SK-N-MC (cell line): ENCODE measurements around the gene IFT20.
A peak's percentile ranks its signal among the peaks of the same experiment; 100 is the strongest.

ENCODE experiments used
- DNase-seq: peaks from one replicate; pipeline ENCODE4 v3.0.0-alpha.2; 2011; ENCODE audit warnings: low read depth, low spot score
- H3K27ac ChIP-seq: fragments of 200-600 bp; sonication (generic); 2 replicates; pipeline ENCODE4 v1.5.1; 2016; ENCODE audit warnings: mixed run types
- H3K36me3 ChIP-seq: fragments of 200-600 bp; sonication (generic); 2 replicates; pipeline ENCODE4 v1.6.1; 2017; ENCODE audit warnings: antibody characterized with exemption, low read length, mixed read lengths; ENCODE audit not compliant: insufficient read depth
- H3K4me3 ChIP-seq: fragments of 200-600 bp; sonication (generic); 2 replicates; pipeline ENCODE4 v1.5.1; 2016
- H3K9ac ChIP-seq: fragments of 200-600 bp; sonication (generic); 2 replicates; pipeline ENCODE4 v1.8.0; 2017; ENCODE audit warnings: mixed run types, mixed read lengths; ENCODE audit not compliant: insufficient read length
- H3K9me3 ChIP-seq: fragments of 200-600 bp; sonication (generic); 2 replicates; pipeline ENCODE4 v1.6.1; 2017; ENCODE audit warnings: low read depth, mild to moderate bottlenecking, antibody characterized with exemption, low read length, moderate library complexity, mixed read lengths
- EZH2 ChIP-seq: fragments of 200-600 bp; sonication (generic); IDR thresholded peaks from one replicate; pipeline ENCODE4 v1.6.1; 2017; ENCODE audit warnings: antibody characterized with exemption
- FOXP2 ChIP-seq: optimal IDR thresholded peaks from 2 replicates; pipeline ENCODE3; 2011; ENCODE audit warnings: mild to moderate bottlenecking, moderate library complexity; ENCODE audit not compliant: insufficient read depth; ENCODE audit errors: extremely low read length, control extremely low read depth
- POLR2AphosphoS5 ChIP-seq: IDR thresholded peaks from 2 replicates; pipeline ENCODE4 v1.6.1; 2012; ENCODE audit warnings: mild to moderate bottlenecking, low read depth, low read length, borderline replicate concordance

IFT20 gene

GRCh38 chr17:28371245-28372202, 36.3 kb upstream of the IFT20 start, which contains the start of gene SARM1:
Gene SARM1 (plus strand): TSS chr17:28371694. CDS start chr17:28372033, 339 bp downstream.
- H3K4me3 ChIP-seq: peak within 1 kb of the TSS; percentile 74
- H3K9me3 ChIP-seq: no peaks in the 10 kb centered on the region
- H3K9ac ChIP-seq: no peak within 1 kb of the TSS
- DNase-seq: peak; percentile 20
- H3K36me3 ChIP-seq: no peaks in the 10 kb centered on the region
- H3K27ac ChIP-seq: no peak within 1 kb of the TSS
- TF ChIP-seq EZH2: no peak
- no peak for TF ChIP-seq POLR2AphosphoS5
- TF ChIP-seq FOXP2: no peak

GRCh38 chr17:28370744-28371103, 35.5 kb upstream of the IFT20 start:
- Histone ChIP-seq H3K9me3 (no peaks in the 10 kb centered on the region), H3K4me3 (peak overlapping the region; percentile 74), H3K9ac (no peak overlapping the region), H3K36me3 (no peaks in the 10 kb centered on the region), H3K27ac (no peak overlapping the region)
- no peak for DNase-seq
- TF ChIP-seq EZH2 (no peak), POLR2AphosphoS5 (no peak), FOXP2 (no peak)

- H3K36me3 ChIP-seq: no peaks in the 10 kb centered on the region
- DNase-seq: no peak
Measured at GRCh38 chr17:28370035-28370743, 34.9 kb upstream of the IFT20 start, which contains the start of gene VTN. Gene VTN (minus strand): TSS chr17:28370307. CDS start chr17:28370203, 104 bp downstream.

GRCh38 chr17:28369684-28370034, 34.4 kb upstream of the IFT20 start:
- H3K36me3 ChIP-seq: no peaks in the 10 kb centered on the region
- H3K9ac ChIP-seq: no peak overlapping the region
- no peak overlapping the region for H3K4me3 ChIP-seq
- H3K9me3 ChIP-seq: no peaks in the 10 kb centered on the region
- no peak overlapping the region for H3K27ac ChIP-seq
- DNase-seq: no peak
- TF ChIP-seq POLR2AphosphoS5 (no peak), EZH2 (no peak), FOXP2 (no peak)

More at GRCh38 chr17:28370035-28370743, 34.9 kb upstream of the IFT20 start, which contains the start of gene VTN:
- Histone ChIP-seq H3K27ac (no peak within 1 kb of the TSS), H3K4me3 (peak within 1 kb of the TSS; percentile 74), H3K9ac (no peak within 1 kb of the TSS), H3K9me3 (no peaks in the 10 kb centered on the region)
- no peak for TF ChIP-seq POLR2AphosphoS5
- no peak for TF ChIP-seq FOXP2
- no peak for TF ChIP-seq EZH2

- Histone ChIP-seq H3K27ac (no peak overlapping the region), H3K4me3 (no peak overlapping the region), H3K9ac (no peak overlapping the region), H3K36me3 (no peaks in the 10 kb centered on the region), H3K9me3 (no peaks in the 10 kb centered on the region)
- no peak for TF ChIP-seq EZH2
- TF ChIP-seq FOXP2: no peak
- TF ChIP-seq POLR2AphosphoS5: no peak
- DNase-seq: no peak
Measured at GRCh38 chr17:28368915-28369683, 33.8 kb upstream of the IFT20 start.

- no peak for DNase-seq
- TF ChIP-seq EZH2 (no peak), POLR2AphosphoS5 (no peak), FOXP2 (no peak)
Measured at GRCh38 chr17:28368306-28368831, 33.1 kb upstream of the IFT20 start.

GRCh38 chr17:28367641-28368305, 32.5 kb upstream of the IFT20 start:
- H3K27ac ChIP-seq: no peak overlapping the region
- DNase-seq: no peak
- no peak overlapping the region for H3K4me3 ChIP-seq
- peaks cover 2% of the 10 kb centered on the region; the same call in 1 of the 2 replicates for H3K36me3 ChIP-seq
- H3K9me3 ChIP-seq: no peaks in the 10 kb centered on the region
- TF ChIP-seq POLR2AphosphoS5: no peak
- TF ChIP-seq FOXP2: no peak
- TF ChIP-seq EZH2: no peak
- H3K9ac ChIP-seq: no peak overlapping the region

More at GRCh38 chr17:28368306-28368831, 33.1 kb upstream of the IFT20 start:
- Histone ChIP-seq H3K27ac (no peak overlapping the region), H3K4me3 (no peak overlapping the region), H3K9me3 (no peaks in the 10 kb centered on the region), H3K36me3 (peaks cover 2% of the 10 kb centered on the region; the same call in 1 of the 2 replicates), H3K9ac (no peak overlapping the region)

GRCh38 chr17:28366605-28367004, 31.3 kb upstream of the IFT20 start:
- H3K27ac ChIP-seq: no peak overlapping the region
- no peak for DNase-seq
- peaks cover 4% of the 10 kb centered on the region; the same call in 1 of the 2 replicates for H3K36me3 ChIP-seq
- no peaks in the 10 kb centered on the region for H3K9me3 ChIP-seq
- no peak overlapping the region for H3K9ac ChIP-seq
- no peak overlapping the region for H3K4me3 ChIP-seq
- TF ChIP-seq POLR2AphosphoS5 (no peak), EZH2 (no peak), FOXP2 (no peak)
